Mucosa of stomach (tissue), 1 donor: ENCODE results near the gene TEX22.
"Not testable (repeated sequence)": the region's sequence is repeated elsewhere in the genome, so short reads cannot be mapped to it uniquely, and the experiment has no call there.

ENCODE experiments used
- H3K27me3 ChIP-seq: one replicate; pipeline ENCODE4 v1.7.0; 2013; ENCODE audit warnings: mild to moderate bottlenecking, low read length; ENCODE audit not compliant: control insufficient read depth, insufficient read depth
- H3K36me3 ChIP-seq: one replicate; pipeline ENCODE4 v1.7.0; 2013; ENCODE audit warnings: low read length; ENCODE audit not compliant: control insufficient read depth, insufficient read depth
- H3K4me1 ChIP-seq: one replicate; pipeline ENCODE4 v1.7.0; 2013; ENCODE audit warnings: mild to moderate bottlenecking, low read length; ENCODE audit not compliant: control insufficient read depth, insufficient read depth
- H3K4me3 ChIP-seq: one replicate; pipeline ENCODE4 v1.7.0; 2013; ENCODE audit warnings: low read length
- H3K9ac ChIP-seq: one replicate; pipeline ENCODE4 v1.7.0; 2013; ENCODE audit warnings: mild to moderate bottlenecking, low read length, moderate library complexity
- H3K9me3 ChIP-seq: one replicate; pipeline ENCODE4 v1.7.0; 2013; ENCODE audit warnings: mild to moderate bottlenecking, low read length, moderate library complexity; ENCODE audit not compliant: control insufficient read depth
- donor health status: Pancreatic carcinoma.

TEX22 gene

DNA sequence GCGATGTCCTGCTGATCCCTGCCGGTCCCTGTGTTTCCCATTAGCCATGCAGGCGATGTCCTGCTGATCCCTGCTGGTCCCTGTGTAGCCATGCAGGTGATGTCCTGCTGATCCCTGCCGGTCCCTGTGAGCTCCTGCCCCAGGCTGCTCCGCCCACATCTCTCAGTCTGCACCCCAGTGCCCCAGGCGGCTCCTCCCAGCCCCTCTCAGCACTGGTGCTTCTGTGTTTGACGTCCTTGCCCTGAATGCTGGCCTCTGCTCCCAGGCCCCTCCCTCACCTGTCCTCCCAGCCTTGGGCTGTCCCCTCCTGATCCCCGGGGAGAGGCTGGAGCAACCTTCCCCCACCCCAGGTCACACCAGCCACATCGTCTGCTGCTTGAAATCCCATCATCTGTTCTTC, 41.4 kb upstream of the TEX22 start:
- H3K27me3 ChIP-seq: no peaks in the 10 kb centered on the region
- no peaks in the 10 kb centered on the region for H3K9me3 ChIP-seq
- H3K4me1 ChIP-seq: peaks cover 4% of the 10 kb centered on the region
- H3K36me3 ChIP-seq: no peaks in the 10 kb centered on the region
- H3K4me3 ChIP-seq: no peak overlapping the region
- H3K9ac ChIP-seq: no peak overlapping the region

DNA sequence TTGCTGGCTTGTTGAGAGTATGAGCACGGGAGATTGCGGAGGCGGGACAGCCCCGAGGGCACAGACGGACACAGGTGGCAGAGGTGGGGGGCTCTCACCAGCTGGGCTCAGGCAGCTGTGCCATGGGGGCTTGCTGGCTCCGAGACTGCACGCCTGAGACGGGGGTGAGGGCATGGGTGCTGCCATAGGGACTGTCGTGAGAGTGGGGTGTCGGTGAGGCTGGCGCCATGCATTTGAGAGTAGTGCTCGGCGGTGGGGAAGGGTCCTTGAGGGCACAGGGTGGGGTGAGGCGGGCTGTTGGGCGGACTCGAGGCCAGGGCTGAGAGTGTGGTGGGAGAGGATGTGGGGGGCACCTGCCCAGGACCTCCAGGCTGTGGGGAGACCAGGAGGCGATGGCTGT, 40.7 kb upstream of the TEX22 start:
- Histone ChIP-seq H3K4me1 (no peaks in the 10 kb centered on the region), H3K36me3 (no peaks in the 10 kb centered on the region)

DNA sequence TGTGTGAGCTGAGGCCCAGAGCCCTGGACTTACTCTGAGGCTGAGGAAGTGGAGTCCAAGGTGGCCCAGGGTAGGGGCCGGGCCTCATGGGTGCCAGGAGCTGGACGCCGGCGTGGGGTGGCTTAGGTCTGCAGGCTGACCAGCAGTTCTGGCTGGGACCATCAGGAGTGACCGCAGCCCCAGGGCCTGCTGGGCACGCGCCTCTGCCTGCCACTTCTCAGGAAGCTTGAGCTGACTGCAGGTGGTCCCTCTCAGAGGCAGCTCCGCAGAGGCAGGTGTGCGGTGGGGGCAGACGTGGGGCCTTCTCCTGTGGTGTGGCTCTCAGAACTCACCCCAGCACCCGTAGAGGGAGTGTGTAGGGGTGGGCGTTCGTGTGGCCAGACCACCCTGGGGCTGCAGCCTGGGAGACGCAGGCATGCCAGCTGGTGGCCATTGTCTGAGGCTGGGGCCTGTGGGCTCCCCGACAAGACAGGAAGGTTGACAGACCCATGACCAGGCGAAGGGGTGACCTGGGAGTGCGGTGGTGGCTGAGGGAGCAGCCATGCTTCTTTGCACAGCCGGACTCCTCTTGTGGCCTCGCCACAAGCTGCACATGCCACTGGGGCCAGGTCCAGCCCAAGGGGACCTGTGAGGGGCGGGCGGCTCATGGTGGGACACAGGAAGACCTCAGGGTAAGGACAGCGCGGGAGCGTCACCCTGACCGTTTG, 40.0 kb upstream of the TEX22 start:
- Histone ChIP-seq H3K27me3 (no peaks in the 10 kb centered on the region), H3K9ac (no peak overlapping the region), H3K4me3 (no peak overlapping the region), H3K9me3 (no peaks in the 10 kb centered on the region), H3K4me1 (no peaks in the 10 kb centered on the region), H3K36me3 (no peaks in the 10 kb centered on the region)

More for the DNA sequence above, 40.7 kb upstream of the TEX22 start:
- Histone ChIP-seq H3K27me3 (no peaks in the 10 kb centered on the region), H3K9me3 (no peaks in the 10 kb centered on the region), H3K9ac (no peak overlapping the region), H3K4me3 (no peak overlapping the region)

DNA sequence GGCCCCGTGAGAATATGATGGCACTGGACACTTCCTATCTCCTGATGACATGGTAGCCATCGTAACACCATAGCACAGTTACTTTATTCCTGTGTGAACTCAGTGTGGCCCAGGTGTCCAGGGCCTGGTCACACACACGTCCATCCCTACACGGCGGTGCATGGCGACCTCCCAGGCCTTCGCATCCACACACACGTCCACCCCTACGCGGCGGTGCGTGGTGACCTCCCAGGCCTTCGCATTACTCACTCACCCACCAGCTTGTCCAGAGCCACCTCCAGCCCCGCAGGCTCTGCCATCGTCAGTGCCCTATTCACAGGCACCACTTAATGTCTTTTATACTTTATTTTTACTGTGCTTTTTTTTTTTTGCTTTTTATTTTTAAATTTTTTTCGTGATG, 39.4 kb upstream of the TEX22 start:
- no peaks in the 10 kb centered on the region for H3K27me3 ChIP-seq
- no peaks in the 10 kb centered on the region for H3K9me3 ChIP-seq
- H3K36me3 ChIP-seq: no peaks in the 10 kb centered on the region
- H3K4me1 ChIP-seq: no peaks in the 10 kb centered on the region
- H3K9ac ChIP-seq: no peak overlapping the region
- no peak overlapping the region for H3K4me3 ChIP-seq

DNA sequence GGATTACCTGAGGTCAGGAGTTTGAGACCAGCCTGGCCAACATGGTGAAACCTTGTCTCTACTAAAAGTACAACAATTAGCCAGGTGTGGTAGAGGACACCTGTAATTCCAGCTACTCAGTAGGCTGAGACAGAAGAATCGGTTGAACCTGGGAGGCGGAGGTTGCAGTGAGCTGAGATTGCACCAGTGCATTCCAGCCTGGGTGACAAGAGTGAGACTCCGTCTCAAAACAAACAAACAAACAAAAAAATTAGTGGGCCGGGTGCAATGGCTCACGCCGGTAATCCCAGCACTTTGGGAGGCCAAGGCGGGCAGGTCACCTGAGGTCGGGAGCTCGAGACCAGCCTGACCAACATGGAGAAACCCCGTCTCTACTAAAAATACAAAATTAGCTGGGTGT, 36.9 kb upstream of the TEX22 start:
- H3K9ac ChIP-seq, H3K4me1 ChIP-seq, H3K9me3 ChIP-seq, H3K27me3 ChIP-seq, H3K36me3 ChIP-seq, H3K4me3 ChIP-seq: not testable (repeated sequence)

DNA sequence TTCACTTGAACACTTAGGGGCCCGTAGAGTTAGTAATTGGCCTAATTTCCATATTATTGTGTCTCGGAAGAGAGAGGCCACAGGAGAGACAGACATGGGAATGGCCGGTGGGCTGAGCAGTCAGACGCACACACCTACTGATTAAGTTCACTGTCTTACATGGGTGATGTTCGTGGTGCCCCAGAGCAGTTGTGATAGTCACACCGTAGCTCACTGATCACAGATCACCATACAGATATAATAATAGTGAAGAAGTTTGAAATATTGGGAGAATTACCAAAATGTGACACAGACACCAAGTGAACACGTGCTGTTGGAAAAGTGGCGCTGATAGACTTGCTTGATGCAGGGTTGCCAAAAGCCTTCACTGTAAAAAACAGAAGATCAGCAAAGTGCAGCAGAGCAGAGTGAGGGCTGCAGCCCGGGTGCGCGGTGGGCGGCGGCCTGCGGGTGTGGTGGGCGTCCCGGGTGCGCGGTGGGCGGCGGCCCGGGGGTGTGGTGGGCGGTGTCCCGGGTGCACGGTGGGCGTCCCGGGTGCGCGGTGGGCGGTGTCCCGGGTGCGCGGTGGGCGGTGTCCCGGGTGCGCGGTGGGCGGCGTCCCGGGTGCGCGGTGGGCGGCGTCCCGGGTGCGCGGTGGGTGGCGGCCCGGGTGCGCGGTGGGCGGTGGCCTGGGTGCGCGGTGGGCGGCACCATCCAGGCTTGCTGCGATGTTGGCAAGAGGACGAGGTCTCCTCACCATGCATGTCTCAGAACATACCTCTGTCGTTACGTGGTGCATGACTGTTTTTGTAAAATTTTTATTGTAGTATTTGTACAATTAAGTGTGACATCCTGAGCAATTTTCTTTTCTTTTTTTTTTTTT, 34.3 kb upstream of the TEX22 start:
- H3K9ac ChIP-seq: no peak overlapping the region
- H3K36me3 ChIP-seq: no peaks in the 10 kb centered on the region
- peaks cover 7% of the 10 kb centered on the region for H3K4me1 ChIP-seq
- H3K27me3 ChIP-seq: no peaks in the 10 kb centered on the region
- H3K4me3 ChIP-seq: no peak overlapping the region
- H3K9me3 ChIP-seq: no peaks in the 10 kb centered on the region

DNA sequence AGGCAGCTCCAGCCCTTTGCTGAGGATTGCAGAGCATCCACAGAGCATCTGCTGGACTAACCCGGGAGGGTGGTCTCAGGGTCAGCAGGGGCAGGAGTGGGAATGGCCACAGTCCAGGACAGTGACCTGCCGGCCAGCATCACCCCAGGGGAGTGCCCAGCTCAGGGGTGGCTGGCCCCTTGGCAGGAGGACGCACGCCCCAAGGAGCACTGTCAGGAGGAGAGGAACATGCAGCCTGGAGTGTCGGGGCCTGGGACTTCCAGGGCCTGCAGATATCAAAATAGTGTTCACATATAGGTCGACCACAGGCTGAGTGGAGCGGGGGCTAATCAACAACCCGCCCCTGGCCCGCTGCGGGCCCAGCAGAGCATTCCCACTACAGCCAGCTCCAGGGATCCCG, 33.2 kb upstream of the TEX22 start:
- peaks cover 7% of the 10 kb centered on the region for H3K4me1 ChIP-seq
- H3K9me3 ChIP-seq: no peaks in the 10 kb centered on the region
- H3K9ac ChIP-seq: no peak overlapping the region
- H3K27me3 ChIP-seq: no peaks in the 10 kb centered on the region
- H3K36me3 ChIP-seq: no peaks in the 10 kb centered on the region
- no peak overlapping the region for H3K4me3 ChIP-seq

DNA sequence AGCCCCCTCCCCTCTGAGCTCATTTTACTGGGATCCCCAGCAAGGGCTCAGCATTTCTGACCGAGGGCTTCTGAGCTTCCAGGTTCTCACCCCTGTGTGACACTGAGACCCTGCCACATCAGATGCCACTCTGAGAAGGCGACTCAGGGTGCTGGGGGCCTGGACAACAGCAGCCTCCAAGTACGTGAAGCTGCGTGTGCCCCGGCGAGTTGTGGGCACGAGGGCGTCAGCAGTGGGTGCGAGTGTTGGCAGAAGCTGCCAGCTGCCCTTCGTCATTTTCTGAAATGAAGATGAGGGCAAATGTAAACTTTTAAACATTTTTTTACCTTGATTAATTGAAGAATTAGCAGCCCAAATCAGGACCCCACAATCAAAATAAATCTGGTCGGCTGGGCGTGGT, 32.7 kb upstream of the TEX22 start:
- Histone ChIP-seq H3K9ac (no peak overlapping the region), H3K9me3 (no peaks in the 10 kb centered on the region), H3K36me3 (no peaks in the 10 kb centered on the region), H3K27me3 (no peaks in the 10 kb centered on the region), H3K4me1 (peaks cover 7% of the 10 kb centered on the region), H3K4me3 (no peak overlapping the region)

DNA sequence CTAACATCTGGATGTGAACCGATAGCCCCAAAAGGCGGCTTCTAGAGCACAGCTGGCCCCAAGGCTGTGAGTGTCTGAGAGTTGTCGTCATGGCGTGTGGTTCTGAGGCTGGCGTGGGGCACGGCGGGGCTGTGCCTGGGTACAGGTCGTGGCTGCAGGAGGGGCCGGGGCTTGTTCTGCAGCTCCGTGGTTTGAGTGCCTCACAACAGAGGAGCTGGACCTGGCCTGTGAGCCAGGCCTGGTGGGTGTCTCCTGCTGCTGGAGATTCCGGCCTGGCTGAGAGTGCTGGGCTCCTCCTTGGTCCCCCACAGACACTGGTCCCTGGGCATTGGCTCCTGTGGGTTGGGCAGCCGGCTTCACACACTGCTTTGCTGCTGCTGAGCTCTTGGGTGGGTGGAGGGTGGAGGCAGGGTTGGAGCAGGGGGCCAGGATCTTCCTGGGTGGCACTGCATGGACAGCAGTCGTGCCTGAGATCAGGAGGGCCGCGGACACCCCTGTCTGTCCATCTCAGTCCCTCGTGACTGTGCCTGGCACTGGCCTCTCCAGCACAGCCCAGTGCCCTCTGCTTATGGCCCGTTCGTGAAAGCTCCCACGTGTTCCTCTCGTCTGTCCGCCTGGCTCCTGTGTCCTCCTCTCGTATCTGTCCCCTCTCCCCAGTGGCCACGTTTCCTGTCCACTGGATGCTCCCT, 31.8 kb upstream of the TEX22 start:
- H3K27me3 ChIP-seq: no peaks in the 10 kb centered on the region
- no peak overlapping the region for H3K9ac ChIP-seq
- H3K36me3 ChIP-seq: no peaks in the 10 kb centered on the region

DNA sequence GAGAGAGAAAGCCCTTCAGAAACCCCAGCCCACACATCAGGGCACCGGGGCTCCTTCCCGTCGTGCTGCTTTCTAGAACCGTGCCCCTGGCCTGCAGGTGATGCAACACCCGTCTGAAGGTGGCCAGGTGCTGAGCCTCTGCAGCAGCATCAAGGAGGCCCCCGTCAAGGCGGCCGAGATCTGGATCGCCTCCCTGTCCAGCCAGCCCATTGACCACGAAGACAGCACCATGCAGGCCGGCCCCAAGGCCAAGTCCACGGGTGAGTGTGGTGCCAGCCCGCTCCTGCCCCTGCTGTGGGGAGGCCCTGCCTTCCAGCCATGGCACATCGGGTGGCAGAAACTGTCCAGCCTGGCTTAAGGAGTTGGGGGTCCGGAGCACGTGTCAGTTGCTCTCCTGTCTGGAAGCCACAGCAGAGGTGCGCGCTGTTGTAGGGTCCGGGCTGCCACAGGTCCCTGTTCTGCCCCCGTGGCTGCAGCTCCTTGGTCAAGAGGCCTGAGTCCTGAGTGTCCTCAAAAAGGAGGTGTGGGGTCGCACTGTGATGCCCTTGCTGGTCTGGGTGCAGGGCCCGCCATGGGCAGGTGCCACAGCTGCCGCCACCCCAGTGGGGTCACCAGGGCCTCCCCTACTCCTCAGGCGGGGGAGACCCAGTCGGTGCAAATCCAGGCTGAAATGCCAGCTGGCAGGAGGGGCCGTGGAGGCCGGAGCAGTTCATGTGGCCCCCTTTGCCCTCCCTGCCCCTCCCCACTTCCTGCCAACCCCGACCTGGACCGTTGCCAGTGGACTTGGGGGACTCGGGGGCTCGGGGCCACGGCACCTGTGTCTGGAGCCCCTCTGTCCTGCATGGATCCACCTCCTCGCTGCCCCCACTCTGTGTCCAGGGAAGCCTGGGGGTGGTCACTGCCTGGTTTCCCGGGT, 31.0 kb upstream of the TEX22 start:
- Histone ChIP-seq H3K36me3 (no peaks in the 10 kb centered on the region), H3K4me3 (no peak overlapping the region), H3K4me1 (peaks cover 7% of the 10 kb centered on the region), H3K9ac (no peak overlapping the region), H3K9me3 (no peaks in the 10 kb centered on the region), H3K27me3 (no peaks in the 10 kb centered on the region)

More for the DNA sequence above, 31.8 kb upstream of the TEX22 start:
- Histone ChIP-seq H3K9me3 (no peaks in the 10 kb centered on the region), H3K4me1 (peaks cover 7% of the 10 kb centered on the region), H3K4me3 (no peak overlapping the region)

DNA sequence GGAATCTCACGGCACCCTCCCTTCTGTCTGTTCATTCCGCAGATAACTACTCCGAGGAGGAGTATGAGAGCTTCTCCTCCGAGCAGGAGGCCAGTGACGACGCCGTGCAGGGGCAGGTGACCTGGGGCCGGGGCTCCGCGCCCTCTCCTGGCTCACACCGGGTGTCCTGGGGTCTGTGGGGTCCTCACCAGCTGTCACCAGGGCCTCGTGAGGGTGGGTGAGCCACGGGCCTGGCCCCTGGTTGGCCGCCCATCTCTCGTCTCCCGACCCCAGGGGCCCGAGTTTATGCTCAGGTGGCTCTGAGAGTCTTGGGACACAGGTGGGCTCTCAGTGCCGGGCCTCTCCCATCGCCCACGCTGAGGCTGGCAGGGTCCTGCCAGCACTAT, 30.3 kb upstream of the TEX22 start:
- H3K27me3 ChIP-seq: no peaks in the 10 kb centered on the region
- peaks cover 7% of the 10 kb centered on the region for H3K4me1 ChIP-seq
- no peak overlapping the region for H3K4me3 ChIP-seq
- H3K9ac ChIP-seq: no peak overlapping the region
- H3K36me3 ChIP-seq: no peaks in the 10 kb centered on the region
- H3K9me3 ChIP-seq: no peaks in the 10 kb centered on the region
